HepG2 (cell line): Measurements from ENCODE around the gene TCF3. TPM values are rescaled to one million over a fixed set of nuclear protein-coding genes. Genes with fewer than 3 reads are reported as not detected.

ENCODE experiments used
- ATAC-seq: fragments of 200-7000 bp; cut with Tn5 transposase; 3 replicates; pipeline ENCODE4 v1.9.1; 2020; ENCODE audit warnings: mild to moderate bottlenecking, moderate library complexity
- BruUV-seq: library from RNA; stranded (reverse); fragments of 400-500 nt; replicated peaks from 2 replicates; lab custom pipeline; 2021; lab: Mats Ljungman, UMichigan
- CTCF ChIA-PET: fragments of 300-600 bp; formaldehyde crosslinking; extraction: SDS; loops from one replicate; lab custom pipeline; 2021; ENCODE audit warnings: low total read pairs, inconsistent platforms, low intra/inter-chr PET ratio; lab: Yijun Ruan, JAX
- POLR2A ChIA-PET: fragments of 350-600 bp; sonication (Branson Sonifier 250); formaldehyde crosslinking; loops from one replicate; lab custom pipeline; 2020; ENCODE audit warnings: antibody characterized with exemption, inconsistent platforms; lab: Yijun Ruan, JAX
- DNase-seq: peaks from one replicate; pipeline ENCODE4 v3.0.0-alpha.2; 2015; ENCODE audit warnings: low spot score
- FAIRE-seq: peaks from 3 replicates; lab custom pipeline; 2011; peaks lifted over from hg19 to GRCh38; lab: Jason Lieb, UNC
- H2AFZ ChIP-seq: one replicate; pipeline ENCODE4 v1.6.1; 2011; ENCODE audit warnings: low read length, inconsistent platforms
- H3K27ac ChIP-seq: fragments of 300-600 bp; 3 replicates; pipeline ENCODE4 v1.8.0; 2011; ENCODE audit warnings: mixed run types, mild to moderate bottlenecking, mixed read lengths, low read length, inconsistent platforms; ENCODE audit not compliant: insufficient read depth; ENCODE audit errors: extremely low read length
- H3K27me3 ChIP-seq, 2 experiments: fragments of 200-600 bp in 1 of 2; 2 replicates in 1 of 2; 3 replicates in 1 of 2; pipeline versions ENCODE4 v1.6.0 to v1.8.0; 2011; ENCODE audit warnings: low read length in 2 of 2, mild to moderate bottlenecking in 2 of 2, moderate library complexity in 2 of 2, inconsistent platforms in 1 of 2; ENCODE audit not compliant: insufficient read depth in 2 of 2, control insufficient read depth in 1 of 2
- H3K36me3 ChIP-seq, 2 experiments: fragments of 200-600 bp in 1 of 2; replicated peaks in 1 of 2; 2 replicates in 1 of 2; 3 replicates in 1 of 2; pipeline versions ENCODE4 v1.5.1 to v1.8.0; 2011; ENCODE audit warnings: low read length in 2 of 2, inconsistent platforms in 1 of 2; ENCODE audit not compliant: insufficient read depth in 2 of 2, control insufficient read depth in 1 of 2
- H3K4me1 ChIP-seq: 2 replicates; pipeline ENCODE4 v1.5.1; 2012; ENCODE audit warnings: low read length, inconsistent platforms; ENCODE audit not compliant: insufficient read depth
- H3K4me2 ChIP-seq: 2 replicates; pipeline ENCODE4 v1.6.0; 2011; ENCODE audit warnings: low read depth, low read length, inconsistent platforms
- H3K4me3 ChIP-seq, 3 experiments: fragments of 200-600 bp in 1 of 3; sonication (generic), shearing (Covaris generic) in 1 of 3; replicated peaks in 1 of 3; 2 replicates each; pipeline ENCODE4 v1.5.1; 2011 to 2016; ENCODE audit warnings: low read length in 3 of 3, inconsistent platforms in 2 of 3, low read depth in 2 of 3, mild to moderate bottlenecking in 2 of 3, control low read depth in 1 of 3, mixed read lengths in 1 of 3; ENCODE audit not compliant: insufficient read depth in 1 of 3
- H3K79me2 ChIP-seq: one replicate; pipeline ENCODE4 v1.6.1; 2011; ENCODE audit warnings: low read length, inconsistent platforms; ENCODE audit not compliant: insufficient read depth
- H3K9ac ChIP-seq: 2 replicates; pipeline ENCODE4 v1.6.0; 2011; ENCODE audit warnings: mild to moderate bottlenecking, low read depth, low read length, inconsistent platforms; ENCODE audit not compliant: insufficient read depth
- H3K9me3 ChIP-seq: 2 replicates; pipeline ENCODE4 v1.5.1; 2012; ENCODE audit warnings: mild to moderate bottlenecking, low read length
- H4K20me1 ChIP-seq: 2 replicates; pipeline ENCODE4 v1.6.0; 2011; ENCODE audit warnings: inconsistent platforms, mild to moderate bottlenecking, low read length, moderate library complexity; ENCODE audit not compliant: insufficient read depth
- CREB1 ChIP-seq, 2 experiments: fragments of 450-650 bp in 1 of 2; IDR thresholded peaks; 2 replicates each; pipeline ENCODE4 v1.6.1; 2016 to 2017; ENCODE audit warnings: control low read depth in 1 of 2, mild to moderate bottlenecking in 1 of 2, missing compliant biosample characterization in 1 of 2, missing genetic modification characterization in 1 of 2
- CTCF ChIP-seq: sonication (generic); formaldehyde crosslinking; IDR thresholded peaks from 2 replicates; pipeline ENCODE4 v1.5.0; 2020; ENCODE audit warnings: mild to moderate bottlenecking, missing genetic modification reagents, moderate library complexity
- ESRRA ChIP-seq: sonication (generic); formaldehyde crosslinking; IDR thresholded peaks from 2 replicates; pipeline ENCODE4 v1.5.1; 2020; ENCODE audit warnings: mild to moderate bottlenecking, low read depth, missing genetic modification reagents
- JUN ChIP-seq: sonication (generic); formaldehyde crosslinking; IDR thresholded peaks from 2 replicates; pipeline ENCODE4 v1.4.0; 2020; ENCODE audit warnings: mild to moderate bottlenecking, missing genetic modification reagents
- MAX ChIP-seq: IDR thresholded peaks from 2 replicates; pipeline ENCODE4 v1.6.1; 2012; ENCODE audit warnings: inconsistent platforms
- MEIS1 ChIP-seq: sonication (generic); formaldehyde crosslinking; IDR thresholded peaks from 2 replicates; pipeline ENCODE4 v1.9.0; 2021; ENCODE audit warnings: mild to moderate bottlenecking, missing genetic modification reagents, moderate library complexity, borderline replicate concordance
- PCBP1 ChIP-seq: fragments of 200-400 bp; formaldehyde crosslinking; IDR thresholded peaks from 2 replicates; pipeline ENCODE4 v1.6.1; 2017; ENCODE audit warnings: mild to moderate bottlenecking, low read depth, low read length, borderline replicate concordance
- PHB2 ChIP-seq: fragments of 450-650 bp; IDR thresholded peaks from 2 replicates; pipeline ENCODE4 v1.6.1; 2018; ENCODE audit not compliant: partially characterized antibody
- SP5 ChIP-seq: IDR thresholded peaks from 2 replicates; pipeline ENCODE4 v1.6.1; 2016; ENCODE audit warnings: low read depth, borderline replicate concordance
- STAG1 ChIP-seq: sonication (generic); formaldehyde crosslinking; IDR thresholded peaks from 2 replicates; pipeline ENCODE4 v1.4.0; 2020; ENCODE audit warnings: missing genetic modification reagents
- TOPORS ChIP-seq: sonication (generic); formaldehyde crosslinking; IDR thresholded peaks from 2 replicates; pipeline ENCODE4 v1.8.0; 2023; ENCODE audit warnings: mild to moderate bottlenecking, missing genetic modification reagents
- ZBTB2 ChIP-seq: sonication (generic); formaldehyde crosslinking; IDR thresholded peaks from 2 replicates; pipeline ENCODE4 v1.8.0; 2022; ENCODE audit warnings: low read depth, missing genetic modification reagents
- ZBTB37 ChIP-seq: sonication (generic); formaldehyde crosslinking; IDR thresholded peaks from 2 replicates; pipeline ENCODE4 v1.4.0; 2020; ENCODE audit warnings: mild to moderate bottlenecking, missing genetic modification reagents
- ZFP37 ChIP-seq: sonication (generic); formaldehyde crosslinking; IDR thresholded peaks from 2 replicates; pipeline ENCODE4 v1.4.0; 2020; ENCODE audit warnings: missing genetic modification reagents, borderline replicate concordance
- ZNF263 ChIP-seq: sonication (generic); formaldehyde crosslinking; IDR thresholded peaks from 2 replicates; pipeline ENCODE4 v1.4.0; 2020; ENCODE audit warnings: missing genetic modification reagents
- ZNF629 ChIP-seq: sonication (generic); formaldehyde crosslinking; conservative IDR thresholded peaks from 2 replicates; pipeline ENCODE4 v1.5.0; 2020; ENCODE audit warnings: missing genetic modification reagents
- ZNF891 ChIP-seq: sonication (generic); formaldehyde crosslinking; IDR thresholded peaks from 2 replicates; pipeline ENCODE4 v1.5.0; 2020; ENCODE audit warnings: mild to moderate bottlenecking, missing genetic modification reagents
- ZSCAN25 ChIP-seq: sonication (generic); formaldehyde crosslinking; IDR thresholded peaks from 2 replicates; pipeline ENCODE4 v1.8.0; 2022; ENCODE audit warnings: mild to moderate bottlenecking, missing genetic modification reagents
- whole genome bisulfite sequencing: methylation state at CpG from one replicate; pipeline ENCODE4 v1.1.6; 2017; ENCODE audit warnings: low lambda C conversion rate; 5-methylcytosine and 5-hydroxymethylcytosine counted together
- in situ Hi-C: cut with HindIII; loops from 2 replicates; pipeline ENCODE4 v1.10.0; 2017; ENCODE audit warnings: low pct_unique_long_range_greater_than_20kb; ENCODE audit not compliant: extremely low pct_ligation_motif_present
- intact Hi-C: fragments of 100-400 bp; cut with micrococcal nuclease; formaldehyde crosslinking; loops from one replicate; pipeline ENCODE4 v1.10.0; 2022; ENCODE audit not compliant: unreplicated experiment
- polyA plus RNA-seq, 8 experiments: library from polyadenylated mRNA; depleted of rRNA in 3 of 8; stranded (reverse) in 7 of 8; unstranded in 1 of 8; fragments of >200 nt; fragmentation: Illumina TruSeq in 4 of 8; extraction: Trizol in 4 of 8; gene quantifications; 2 replicates each; pipeline versions ENCODE4 v1.2.1 to v1.2.3, GENCODE V29; 2011 to 2016; ENCODE audit warnings: low read depth in 4 of 8, missing spikeins in 1 of 8, mixed read lengths in 1 of 8; ENCODE audit not compliant: insufficient read depth in 1 of 8
- total RNA-seq, 5 experiments: library from RNA; depleted of rRNA; stranded (reverse); fragments of >200 nt; fragmentation: Illumina TruSeq; extraction: Trizol; gene quantifications; 2 replicates each; pipeline ENCODE4 v1.2.3, GENCODE V29; 2016; ENCODE audit warnings: low read depth in 1 of 5

The TCF3 gene
- total and polyA plus RNA-seq, 2 of the 13 experiments (the other 11 are each of a cell fraction or from before 2014, with no cell fraction given): 51.4 to 53.2 TPM

GRCh38 chr19:1618157-1619093 is 34.0 kb downstream of the TCF3 start:
- peak; percentile 8 for FAIRE-seq
- intact Hi-C loops: no loop called here
- CTCF ChIA-PET: interaction anchor here (1.1 to 1.8 kb wide), 2 partner anchors 149 to 194 kb away, joined by 3 read pairs; partner anchors contain the start of gene ATP8B3
- no peak for TF ChIP-seq ZFP37
- no peak for TF ChIP-seq MEIS1
- peak; percentile 62 for TF ChIP-seq CTCF (CRISPR knock-in tag)
- TF ChIP-seq ZBTB2 (CRISPR knock-in tag): no peak
- TF ChIP-seq ZSCAN25 (CRISPR knock-in tag): peak; percentile 90
- no peak for TF ChIP-seq ZBTB37
- TF ChIP-seq ZNF263 (CRISPR knock-in tag): peak; percentile 77
- TF ChIP-seq TOPORS (CRISPR knock-in tag): no peak
- TF ChIP-seq CREB1 (IDR thresholded peaks at IDR 0.05): no peak
- no peak for TF ChIP-seq CREB1 (CRISPR knock-in tag; IDR thresholded peaks at IDR 0.05)
- peak; percentile 70; the same call in 1 of the 2 replicates for TF ChIP-seq PCBP1
- 0 out of 2 replicates have a peak, but pooled peaks have one; percentile 22 for TF ChIP-seq ZNF891 (CRISPR knock-in tag)
- TF ChIP-seq ESRRA (CRISPR knock-in tag): no peak
- no peak for TF ChIP-seq JUN (CRISPR knock-in tag)
- no peak for TF ChIP-seq ZNF629 (CRISPR knock-in tag)
- no peak for TF ChIP-seq PHB2
- peak; percentile 22; the same call in 1 of the 2 replicates for TF ChIP-seq STAG1
- TF ChIP-seq MAX: no peak
- TF ChIP-seq SP5 (CRISPR knock-in tag): no peak

More at GRCh38 chr19:1618157-1619093, 34.0 kb downstream of the TCF3 start:
- H3K79me2 ChIP-seq: no peaks in the 10 kb centered on the region
- no peak overlapping the region for H3K4me2 ChIP-seq
- H2AFZ ChIP-seq: no peak overlapping the region
- H4K20me1 ChIP-seq: no peaks in the 10 kb centered on the region
- DNase-seq: peak; percentile 41
- no peak overlapping the region for H3K27ac ChIP-seq
- no TSS peak for BruUV-seq
- ATAC-seq: peak; percentile 78
- no peak overlapping the region for H3K4me3 ChIP-seq
- H3K9ac ChIP-seq: no peak overlapping the region
- WGBS: 83% methylated on average over 14 of the region's 24 CpGs
- POLR2A ChIA-PET: no interaction called here
- no peaks in the 10 kb centered on the region for H3K9me3 ChIP-seq
- in situ Hi-C loops: no loop called here
- H3K4me1 ChIP-seq: no peaks in the 10 kb centered on the region
- H3K36me3 ChIP-seq: peaks cover 35 to 53% of the 10 kb centered on the region in 2 experiments; a peak in 4 of 5 replicates
- H3K27me3 ChIP-seq: no peaks in the 10 kb centered on the region
